Posterior vena cava (tissue), 2 donors: ENCODE data around the gene LHX3. TPM values are rescaled to one million over a fixed set of nuclear protein-coding genes. Genes with fewer than 3 reads are reported as not detected.
A peak's percentile ranks its signal among the peaks of the same experiment; 100 is the strongest.

ENCODE experiments used
- DNase-seq: peaks from one replicate; pipeline ENCODE4 v3.0.0-alpha.2; 2020; ENCODE audit warnings: low spot score
- intact Hi-C, 2 donors: fragments of 100-400 bp; cut with DNase I; formaldehyde crosslinking; loops; one replicate each; pipeline versions ENCODE4 v1.14.1 to v1.14.2; 2022 to 2023
- long read RNA-seq, 2 donors: library from polyadenylated mRNA; unstranded; transcript quantifications; one replicate each; pipeline ENCODE4 v2.0.0, GENCODE V29; 2020 to 2021
- total RNA-seq, 2 donors: library from RNA; stranded (reverse); fragmentation: NEBNext Ultra II Directional; extraction: Animal tissue kit (Norgen Biotek cat#: 25700); gene quantifications; one replicate each; pipeline ENCODE4 v1.2.1, GENCODE V29; 2021
- donor health status: DM: yes; HTN: yes; CAD: no.
- donor health status: DM: yes; HTN: yes; CAD: no.

LHX3 gene
- total RNA-seq, result not detected
- long read RNA-seq, donor 1, result 0 reads
- long read RNA-seq, donor 2, result 0 reads

DNA sequence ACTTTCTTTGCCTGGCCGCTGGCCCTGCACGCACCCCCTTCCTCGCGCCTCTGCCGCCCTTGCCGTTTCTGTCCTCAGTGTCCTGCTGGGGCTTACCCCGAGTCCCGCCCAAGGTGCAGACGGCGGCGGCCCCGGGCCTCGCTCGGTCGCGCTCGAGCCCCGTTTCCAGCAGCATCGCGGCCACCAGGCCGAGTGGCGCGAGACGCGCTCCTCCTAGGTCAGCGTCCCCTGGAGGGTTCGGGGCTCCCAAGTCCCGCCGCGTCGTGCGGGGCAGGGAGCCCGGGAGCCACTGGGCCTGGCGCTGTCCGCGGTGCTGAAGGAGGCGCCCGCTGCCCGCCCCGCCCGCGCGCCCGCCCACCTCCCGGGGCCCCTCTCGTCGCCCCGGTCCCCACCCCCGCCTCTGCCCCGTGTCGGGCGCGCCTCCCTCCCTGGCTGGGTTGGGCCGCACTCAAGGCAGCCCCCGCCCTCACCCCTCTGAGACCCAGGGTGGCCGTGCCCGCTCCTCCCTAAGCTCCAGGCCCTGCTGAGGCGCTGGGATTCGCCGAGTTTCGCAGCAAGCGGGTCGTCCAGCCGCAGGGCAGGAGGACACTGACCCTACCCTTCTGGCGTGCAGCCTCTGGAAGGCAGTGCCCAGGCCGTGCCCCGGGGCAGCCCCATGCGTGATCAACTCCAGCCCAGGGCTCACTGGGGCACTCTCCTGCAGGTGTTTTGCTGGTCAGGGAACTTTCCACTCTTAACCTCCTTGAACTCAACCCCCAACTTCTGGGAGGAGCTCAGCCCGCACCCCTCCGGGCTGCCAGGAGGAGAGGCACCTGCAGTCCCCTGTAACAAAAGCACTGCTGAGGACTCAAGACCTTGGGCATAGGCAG lies at the start of gene LHX3:
Gene LHX3 (minus strand): TSS at position 291 of the 869 bp plus-strand sequence. CDS start 116 bp downstream, at position 175.
- no peak for DNase-seq
- intact Hi-C loops, result no loop called here

DNA sequence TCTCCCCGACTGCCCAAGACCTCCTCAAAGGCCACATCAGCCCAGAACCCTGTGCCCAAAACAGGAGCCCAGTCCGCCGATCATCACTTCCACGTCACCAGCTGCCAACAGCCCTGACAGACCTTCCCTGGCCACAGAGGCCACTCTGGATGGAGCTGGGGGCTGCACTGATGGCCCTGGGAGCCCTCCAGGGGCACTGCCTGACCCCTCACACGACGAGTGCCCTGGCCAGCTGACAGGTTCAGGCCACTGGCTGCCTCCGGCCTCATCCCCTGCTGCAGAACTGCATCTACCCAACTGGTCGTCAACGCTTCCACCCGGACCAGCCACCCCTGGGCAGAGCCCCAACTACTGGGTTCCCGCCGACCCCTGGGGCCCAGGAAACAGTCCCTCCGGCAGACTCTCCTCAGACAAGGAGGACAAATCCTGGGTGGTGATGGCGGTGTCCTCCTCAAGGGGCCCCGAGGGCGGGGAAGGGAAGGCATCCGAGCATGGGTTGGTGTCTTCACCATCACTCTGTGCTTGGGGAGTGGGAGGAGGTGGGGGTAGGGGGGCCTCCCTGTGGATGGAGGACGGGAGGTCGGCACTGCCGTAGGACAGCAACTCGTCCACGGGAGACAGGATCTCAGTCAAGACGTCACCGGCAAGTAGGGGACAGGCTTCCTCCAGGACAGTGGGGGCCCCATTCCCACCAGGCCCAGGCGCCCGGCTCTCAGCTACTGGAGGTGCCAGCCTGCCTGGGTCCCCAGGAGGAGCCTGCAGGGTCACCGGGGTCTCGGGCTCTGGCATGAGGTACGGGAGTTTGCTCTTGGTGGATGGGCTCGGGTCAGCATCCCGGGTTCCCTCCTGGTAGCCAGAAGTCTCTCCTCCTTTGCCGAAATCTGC lies 48.6 kb upstream of the LHX3 start:
- no peak for DNase-seq

DNA sequence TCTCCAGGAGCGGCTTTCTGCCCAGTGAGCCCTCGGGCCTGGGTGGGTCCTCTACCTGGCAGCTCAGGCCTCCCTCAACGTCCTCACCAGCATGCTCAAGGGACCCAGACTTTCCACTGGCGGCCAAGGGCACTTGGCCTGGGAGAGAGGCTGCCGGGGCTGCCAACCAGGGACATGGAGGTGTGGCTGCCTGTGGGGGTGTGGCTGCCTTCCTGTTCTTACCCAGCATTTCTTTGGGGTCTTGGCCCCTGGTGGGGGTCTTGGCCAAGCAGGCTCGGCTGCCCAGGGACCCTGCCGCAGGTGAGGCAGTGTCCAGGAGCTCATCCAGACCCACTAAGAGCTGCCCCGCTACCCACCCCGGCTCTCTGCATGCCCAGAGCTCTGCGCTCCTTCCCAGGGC lies 47.9 kb upstream of the LHX3 start:
- intact Hi-C loops, result no loop called here
- DNase-seq, result no peak

More for the DNA sequence above, 48.6 kb upstream of the LHX3 start:
- intact Hi-C loops, result no loop called here

- intact Hi-C loops, result no loop called here
Measured at GRCh38 chr9:136252281-136252680, 47.4 kb upstream of the LHX3 start.

GRCh38 chr9:136251264-136252115 lies 46.6 kb upstream of the LHX3 start:
- intact Hi-C loops, result no loop called here
- no peak for DNase-seq

More at GRCh38 chr9:136252281-136252680, 47.4 kb upstream of the LHX3 start:
- DNase-seq, result no peak

DNA sequence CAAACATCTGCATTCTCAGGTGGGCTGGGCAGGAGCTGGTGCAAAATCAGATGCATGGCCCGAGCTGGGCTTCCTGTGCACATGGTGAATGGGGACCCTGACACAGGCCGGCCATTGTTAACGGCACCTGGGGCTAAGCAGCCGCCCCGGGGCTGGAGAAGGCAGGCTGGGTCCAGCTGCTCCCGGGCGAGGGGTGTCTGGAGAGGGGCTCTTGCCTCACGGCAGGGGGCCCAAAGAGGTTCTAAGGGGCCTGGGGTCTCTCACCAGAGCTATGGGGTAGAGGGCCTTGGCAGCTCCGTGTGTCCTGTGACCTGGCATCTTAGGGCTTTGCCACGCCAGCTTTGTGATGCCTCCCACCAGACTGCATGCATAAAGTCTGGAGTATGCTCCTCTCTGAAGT lies 45.7 kb upstream of the LHX3 start:
- DNase-seq, result no peak
- intact Hi-C loops, result no loop called here

DNA sequence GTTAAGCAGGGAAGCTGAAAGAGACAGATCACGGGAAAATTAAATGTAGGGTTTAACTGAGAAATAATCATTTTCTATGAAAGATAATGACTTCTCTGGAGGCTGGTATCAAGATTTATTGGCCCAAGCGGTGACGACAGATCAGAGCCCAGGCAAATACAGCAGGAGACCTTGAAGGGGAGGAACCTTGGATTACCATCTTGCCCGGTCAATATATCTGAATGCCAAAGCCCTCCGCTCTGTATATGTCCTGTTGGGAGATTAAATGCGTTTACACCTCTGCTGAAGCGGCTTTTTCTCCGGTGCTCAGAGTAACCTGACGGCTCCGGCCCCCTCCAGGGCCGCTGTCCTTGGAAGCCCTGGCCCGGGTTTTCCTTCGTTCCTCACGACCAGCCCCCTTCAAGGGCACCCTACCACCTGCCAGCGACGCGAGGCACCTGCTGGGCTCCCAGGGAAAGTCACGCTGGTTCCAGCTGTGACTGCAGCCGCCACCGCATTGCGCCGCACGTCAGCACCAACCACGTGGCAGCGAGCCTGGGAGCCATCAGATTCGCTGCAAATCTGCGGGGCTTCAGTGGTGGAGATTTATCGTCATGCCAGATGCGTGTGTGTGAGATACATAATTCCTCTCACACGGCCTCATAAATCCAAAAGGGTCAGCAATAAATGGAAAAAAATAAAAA lies 45.1 kb upstream of the LHX3 start:
- no peak for DNase-seq
- intact Hi-C loops, result no loop called here

- intact Hi-C loops, result no loop called here
- DNase-seq, result no peak
Measured at GRCh38 chr9:136248951-136249876, 44.3 kb upstream of the LHX3 start.

- DNase-seq, result no peak
- intact Hi-C loops, result no loop called here
Measured at GRCh38 chr9:136247947-136248637, 43.2 kb upstream of the LHX3 start.

GRCh38 chr9:136247551-136247916 lies 42.6 kb upstream of the LHX3 start:
- intact Hi-C loops, result no loop called here
- DNase-seq, result no peak

DNA sequence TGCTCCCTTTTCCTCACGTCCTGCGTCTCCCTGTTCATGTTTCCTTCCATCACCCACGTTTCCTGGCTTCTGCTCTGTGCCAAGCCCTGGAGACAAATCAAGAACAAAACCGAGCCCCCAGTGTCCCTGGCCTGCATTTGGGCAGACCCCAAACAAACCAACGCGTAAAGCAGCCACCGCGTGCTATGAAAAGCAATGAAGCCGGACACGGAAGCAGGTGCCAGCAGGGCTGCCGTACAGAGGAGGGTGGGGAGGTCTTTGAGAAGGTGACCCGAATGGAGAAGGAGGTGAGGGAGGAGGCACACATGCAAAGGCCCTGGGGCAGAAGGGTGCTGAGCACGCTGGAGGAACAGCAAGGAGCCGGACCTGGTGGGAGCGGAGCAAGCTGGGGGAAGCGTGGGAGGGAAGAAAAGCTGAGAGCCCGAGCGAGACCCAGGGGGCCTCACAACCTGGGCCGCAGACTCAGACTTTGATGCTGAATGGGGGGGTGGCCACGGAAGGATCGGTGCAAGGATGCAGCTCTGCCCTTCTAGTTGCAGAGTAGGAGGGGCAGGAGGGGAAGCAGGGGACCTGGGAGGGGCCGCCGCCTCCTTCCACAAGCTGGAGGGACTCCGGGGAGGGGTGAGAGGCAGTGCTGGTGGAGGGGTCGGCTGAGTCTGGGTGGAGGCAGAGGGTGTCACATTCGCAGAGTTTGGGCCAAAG lies 42.1 kb upstream of the LHX3 start:
- intact Hi-C loops, result no loop called here
- DNase-seq, result no peak

DNA sequence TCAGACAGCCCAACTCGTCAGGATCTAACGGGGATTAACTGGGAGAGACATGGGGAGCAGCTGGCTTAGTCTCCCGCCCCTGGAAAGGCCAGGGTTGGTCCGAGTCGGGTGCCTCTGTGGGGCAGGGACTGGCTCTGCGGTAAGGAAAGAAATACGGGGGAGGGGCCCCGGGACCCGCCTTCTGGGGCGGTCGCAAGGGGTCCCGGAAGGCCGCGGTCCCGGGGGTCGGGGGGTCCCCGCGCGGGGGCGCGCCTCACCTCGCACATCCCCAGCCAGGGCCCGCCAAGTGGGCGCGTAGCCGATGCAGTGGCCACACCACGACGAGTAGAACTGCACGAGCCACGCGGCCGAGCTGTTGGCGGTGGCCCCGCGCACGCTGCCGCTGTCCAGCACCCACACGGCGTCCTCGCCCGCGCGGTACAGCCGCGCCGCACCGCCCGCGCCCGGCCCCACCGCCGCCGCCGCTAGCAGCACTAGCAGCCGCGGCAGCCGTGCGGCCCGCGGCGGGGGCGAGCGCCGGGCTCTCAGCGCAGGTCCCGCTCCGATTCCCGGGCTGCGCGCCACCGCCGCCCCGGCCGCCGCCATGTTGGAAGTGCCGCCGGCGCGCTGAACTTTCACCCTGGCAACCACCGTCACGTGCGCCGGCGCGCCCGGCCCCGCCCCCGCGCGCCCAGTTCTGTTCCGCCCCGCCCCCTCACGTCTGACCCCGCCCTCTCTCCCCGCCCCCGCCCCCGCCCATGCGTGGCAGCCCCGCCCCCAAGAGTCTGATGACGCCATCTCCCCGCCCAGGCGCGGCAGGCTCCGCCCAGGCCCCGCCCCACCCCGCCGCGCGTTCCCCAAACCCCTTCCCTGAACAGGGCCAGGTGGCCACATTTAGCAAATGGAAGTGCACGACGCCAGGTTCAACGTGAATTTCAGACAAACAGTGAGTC lies 40.6 kb upstream of the LHX3 start, which contains the start of gene QSOX2:
Gene QSOX2 (minus strand): TSS at position 594 of the 932 bp plus-strand sequence. CDS start 9 bp downstream, at position 585.
- DNase-seq, result peak; percentile 95
- intact Hi-C loops, result no loop called here

- intact Hi-C loops, result no loop called here
Measured at GRCh38 chr9:136244969-136245218, 40.0 kb upstream of the LHX3 start.

GRCh38 chr9:136244122-136244968 lies 39.4 kb upstream of the LHX3 start:
- intact Hi-C loops, result no loop called here
- no peak for DNase-seq

More at GRCh38 chr9:136244969-136245218, 40.0 kb upstream of the LHX3 start:
- no peak for DNase-seq

DNA sequence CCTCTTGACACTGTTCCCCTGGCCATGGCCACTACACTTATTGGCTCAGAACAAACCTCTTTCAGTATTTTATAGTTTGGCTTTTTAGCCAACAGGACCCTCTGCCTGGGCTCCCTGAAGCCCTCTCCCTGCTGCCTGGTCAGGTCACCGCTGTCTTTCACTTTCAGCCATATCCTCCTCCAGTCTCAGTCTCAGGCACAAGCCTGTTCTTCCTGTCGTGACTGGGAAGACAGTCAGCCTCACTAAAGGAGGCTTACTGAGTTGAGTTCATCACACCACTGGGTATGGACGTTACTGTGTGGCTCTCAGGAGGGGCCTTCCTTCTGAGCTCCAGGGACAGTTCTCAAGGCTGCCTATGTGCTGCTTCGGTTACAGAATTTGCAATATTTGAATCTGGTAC lies 38.7 kb upstream of the LHX3 start:
- intact Hi-C loops, result no loop called here
- no peak for DNase-seq
